Hepatocyte (in vitro differentiated cells): ENCODE results near the gene IQCB1. TPM values are rescaled to one million over a fixed set of nuclear protein-coding genes. Genes with fewer than 3 reads are reported as not detected.
"Not testable (repeated sequence)": the region's sequence is repeated elsewhere in the genome, so short reads cannot be mapped to it uniquely, and the experiment has no call there.

Experiments used
- DNase-seq: peaks from one replicate; pipeline ENCODE4 v3.0.0-alpha.2; 2016; ENCODE audit warnings: low spot score
- H2AFZ ChIP-seq: fragments of 200-600 bp; sonication (generic); 2 replicates; pipeline ENCODE4 v1.6.0; 2016; ENCODE audit warnings: antibody characterized with exemption, mild to moderate bottlenecking
- H3K27ac ChIP-seq: fragments of 200-600 bp; sonication (generic); 2 replicates; pipeline ENCODE4 v1.5.1; 2016; ENCODE audit warnings: mild to moderate bottlenecking
- H3K27me3 ChIP-seq: fragments of 200-600 bp; sonication (generic); 2 replicates; pipeline ENCODE4 v1.6.1; 2016
- H3K36me3 ChIP-seq: fragments of 200-600 bp; sonication (generic); replicated peaks from 2 replicates; pipeline ENCODE4 v1.5.1; 2016; ENCODE audit warnings: low read depth; ENCODE audit not compliant: insufficient read depth
- H3K4me1 ChIP-seq: fragments of 200-600 bp; sonication (generic); 2 replicates; pipeline ENCODE4 v1.5.1; 2016; ENCODE audit warnings: mild to moderate bottlenecking, moderate library complexity; ENCODE audit not compliant: insufficient read depth
- H3K4me2 ChIP-seq: fragments of 200-600 bp; sonication (generic); 2 replicates; pipeline ENCODE4 v1.6.0; 2016
- H3K4me3 ChIP-seq: fragments of 200-600 bp; sonication (generic); 2 replicates; pipeline ENCODE4 v1.5.1; 2016; ENCODE audit warnings: mild to moderate bottlenecking
- H3K79me2 ChIP-seq: fragments of 200-600 bp; sonication (generic); 2 replicates; pipeline ENCODE4 v1.6.0; 2017; ENCODE audit warnings: mild to moderate bottlenecking
- H3K9me2 ChIP-seq: fragments of 200-600 bp; sonication (generic); replicated peaks from 2 replicates; pipeline ENCODE4 v1.6.0; 2017; ENCODE audit warnings: mild to moderate bottlenecking; ENCODE audit not compliant: insufficient read depth
- H3K9me3 ChIP-seq: fragments of 200-600 bp; sonication (generic); 2 replicates; pipeline ENCODE4 v1.5.1; 2016; ENCODE audit warnings: low read depth, mild to moderate bottlenecking
- H4K20me1 ChIP-seq: fragments of 200-600 bp; sonication (generic); 2 replicates; pipeline ENCODE4 v1.6.0; 2016; ENCODE audit warnings: mild to moderate bottlenecking; ENCODE audit not compliant: insufficient read depth, poor library complexity, severe bottlenecking
- EZH2 ChIP-seq: fragments of 200-600 bp; sonication (generic); IDR thresholded peaks from 2 replicates; pipeline ENCODE4 v1.6.1; 2016; ENCODE audit warnings: antibody characterized with exemption, mild to moderate bottlenecking, borderline replicate concordance
- EZH2phosphoT487 ChIP-seq: fragments of 200-600 bp; sonication (generic); IDR thresholded peaks from one replicate; pipeline ENCODE4 v1.6.1; 2018; ENCODE audit warnings: antibody characterized with exemption, mild to moderate bottlenecking, low read depth, moderate library complexity; ENCODE audit not compliant: unreplicated experiment, severe bottlenecking
- WGBS: methylation state at CpG from one replicate; pipeline ENCODE4 v1.1.6; 2016; ENCODE audit warnings: low lambda C conversion rate; ENCODE audit errors: missing lambda C conversion rate; 5-methylcytosine and 5-hydroxymethylcytosine counted together
- polyA plus RNA-seq: library from polyadenylated mRNA; unstranded; fragments of >200 nt; fragmentation: Nextera tagmentation; extraction: Ambion mirVana; gene quantifications from 2 replicates; pipeline ENCODE4 v1.2.1, GENCODE V29; 2016
- total RNA-seq: library from RNA; depleted of rRNA; stranded (reverse); fragments of >200 nt; gene quantifications from 2 replicates; pipeline ENCODE4 v1.2.3, GENCODE V29; 2014
- TF ChIP-seq, protein P1 (sequence below): fragments of 200-600 bp; sonication (generic); IDR thresholded peaks from 2 replicates; pipeline ENCODE4 v1.5.1; 2016; ENCODE audit warnings: antibody characterized with exemption, mild to moderate bottlenecking; ENCODE audit not compliant: poor library complexity

IQCB1 gene
- total and polyA plus RNA-seq, 2 experiments from 2014 or later = 14.4 to 24.1 TPM

- H3K79me2 ChIP-seq = peaks cover 45% of the 10 kb centered on the region
- peaks cover 11% of the 10 kb centered on the region for H3K4me1 ChIP-seq
- peak within 1 kb of the TSS; percentile 50 for H2AFZ ChIP-seq
- peaks cover 37% of the 10 kb centered on the region for H4K20me1 ChIP-seq
- H3K36me3 ChIP-seq = no peaks in the 10 kb centered on the region
- no peaks in the 10 kb centered on the region for H3K27me3 ChIP-seq
- DNase-seq = peak; percentile 98
- H3K4me3 ChIP-seq = peak within 1 kb of the TSS; percentile 86
- H3K9me2 ChIP-seq = no peaks in the 10 kb centered on the region
- TF ChIP-seq EZH2phosphoT487 = no peak
- TF ChIP-seq, protein P1, sequence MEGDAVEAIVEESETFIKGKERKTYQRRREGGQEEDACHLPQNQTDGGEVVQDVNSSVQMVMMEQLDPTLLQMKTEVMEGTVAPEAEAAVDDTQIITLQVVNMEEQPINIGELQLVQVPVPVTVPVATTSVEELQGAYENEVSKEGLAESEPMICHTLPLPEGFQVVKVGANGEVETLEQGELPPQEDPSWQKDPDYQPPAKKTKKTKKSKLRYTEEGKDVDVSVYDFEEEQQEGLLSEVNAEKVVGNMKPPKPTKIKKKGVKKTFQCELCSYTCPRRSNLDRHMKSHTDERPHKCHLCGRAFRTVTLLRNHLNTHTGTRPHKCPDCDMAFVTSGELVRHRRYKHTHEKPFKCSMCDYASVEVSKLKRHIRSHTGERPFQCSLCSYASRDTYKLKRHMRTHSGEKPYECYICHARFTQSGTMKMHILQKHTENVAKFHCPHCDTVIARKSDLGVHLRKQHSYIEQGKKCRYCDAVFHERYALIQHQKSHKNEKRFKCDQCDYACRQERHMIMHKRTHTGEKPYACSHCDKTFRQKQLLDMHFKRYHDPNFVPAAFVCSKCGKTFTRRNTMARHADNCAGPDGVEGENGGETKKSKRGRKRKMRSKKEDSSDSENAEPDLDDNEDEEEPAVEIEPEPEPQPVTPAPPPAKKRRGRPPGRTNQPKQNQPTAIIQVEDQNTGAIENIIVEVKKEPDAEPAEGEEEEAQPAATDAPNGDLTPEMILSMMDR = peak; percentile 2
- 1% methylated on average over 51 of the region's 51 CpGs for WGBS
- peak within 1 kb of the TSS; percentile 85 for H3K4me2 ChIP-seq
- peak within 1 kb of the TSS; percentile 98 for H3K27ac ChIP-seq
- no peaks in the 10 kb centered on the region for H3K9me3 ChIP-seq
Observed at GRCh38 chr3:121749276-121750086, 85.4 kb downstream of the IQCB1 start, which contains the start of gene GOLGB1. TSS of gene GOLGB1 (minus strand) at chr3:121749741. CDS start at chr3:121730971, 18,770 bp downstream.

DNA sequence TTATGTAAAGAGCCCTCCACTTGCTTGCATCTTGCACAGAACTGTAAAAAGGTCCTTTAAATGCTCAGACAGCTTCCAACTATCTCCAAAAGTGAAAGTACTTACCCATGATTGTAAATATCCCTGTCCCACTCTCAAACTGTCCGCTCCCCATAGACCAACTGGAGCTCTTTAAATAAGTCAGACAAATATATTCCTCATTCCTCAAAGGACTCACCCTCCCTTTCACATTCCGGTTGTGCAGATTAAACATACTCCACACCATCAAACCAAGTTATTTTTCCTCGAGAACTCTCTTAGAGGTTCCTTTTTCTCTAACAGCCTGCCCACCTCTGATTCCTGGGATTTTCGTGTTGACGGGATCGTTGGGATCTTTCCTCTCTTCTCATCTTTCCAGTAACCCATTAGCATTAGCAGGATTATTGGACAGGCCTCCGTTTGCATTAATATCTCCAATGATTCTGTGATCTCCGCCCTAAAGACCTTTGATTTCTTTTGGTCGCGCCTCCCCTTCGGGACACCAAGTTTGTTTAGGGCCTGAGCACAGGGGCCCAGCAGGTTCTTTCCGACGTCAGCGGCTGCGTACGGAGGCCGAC is 86.1 kb downstream of the IQCB1 start:
- no peaks in the 10 kb centered on the region for H3K9me3 ChIP-seq
- H2AFZ ChIP-seq = peak overlapping the region; percentile 50
- H3K4me2 ChIP-seq = peak overlapping the region; percentile 85
- H3K4me1 ChIP-seq = peaks cover 11% of the 10 kb centered on the region
- WGBS = 2% methylated on average over 17 of the region's 17 CpGs
- peaks cover 44% of the 10 kb centered on the region for H4K20me1 ChIP-seq
- TF ChIP-seq EZH2 (no peak), EZH2phosphoT487 (no peak)
- no peaks in the 10 kb centered on the region for H3K9me2 ChIP-seq
- no peaks in the 10 kb centered on the region for H3K27me3 ChIP-seq
- H3K36me3 ChIP-seq = no peaks in the 10 kb centered on the region
- peak; percentile 83 for DNase-seq
- peaks cover 52% of the 10 kb centered on the region for H3K79me2 ChIP-seq
- H3K27ac ChIP-seq = peak overlapping the region; percentile 98
- peak overlapping the region; percentile 86 for H3K4me3 ChIP-seq

GRCh38 chr3:121747976-121748375 is 86.9 kb downstream of the IQCB1 start:
- Histone ChIP-seq H3K36me3 (no peaks in the 10 kb centered on the region), H3K79me2 (peaks cover 60% of the 10 kb centered on the region), H2AFZ (no peak overlapping the region), H3K27ac (peak overlapping the region; percentile 98), H4K20me1 (peaks cover 51% of the 10 kb centered on the region), H3K4me3 (peak overlapping the region; percentile 86), H3K9me2 (no peaks in the 10 kb centered on the region), H3K4me1 (peaks cover 11% of the 10 kb centered on the region), H3K27me3 (no peaks in the 10 kb centered on the region), H3K4me2 (peak overlapping the region; percentile 85), H3K9me3 (no peaks in the 10 kb centered on the region)
- DNase-seq = no peak
- 33% methylated on average over 3 of the region's 3 CpGs for WGBS
- no peak for TF ChIP-seq EZH2phosphoT487
- TF ChIP-seq, protein P1 = no peak
- TF ChIP-seq EZH2 = no peak

DNA sequence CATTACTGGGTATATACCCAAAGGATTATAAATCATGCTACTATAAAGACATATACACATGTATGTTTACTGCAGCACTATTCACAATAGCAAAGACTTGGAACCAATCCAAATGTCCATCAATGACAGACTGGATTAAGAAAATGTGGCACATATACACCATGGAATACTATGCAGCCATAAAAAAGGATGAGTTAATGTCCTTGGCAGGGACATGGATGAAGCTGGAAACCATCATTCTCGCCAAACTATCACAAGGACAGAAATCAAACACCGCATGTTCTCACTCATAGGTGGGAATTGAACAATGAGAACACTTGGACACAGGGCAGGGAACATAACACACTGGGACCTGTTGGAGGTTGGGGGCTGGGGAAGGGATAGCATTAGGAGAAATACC is 91.8 kb downstream of the IQCB1 start:
- H3K79me2 ChIP-seq = peaks cover 98% of the 10 kb centered on the region
- WGBS = 100% methylated on average over 2 of the region's 2 CpGs
- not testable (repeated sequence) for H3K4me3 ChIP-seq, H3K9me3 ChIP-seq, H3K36me3 ChIP-seq, H2AFZ ChIP-seq, H3K27ac ChIP-seq, DNase-seq, H3K9me2 ChIP-seq, H3K4me2 ChIP-seq, H3K27me3 ChIP-seq
- H4K20me1 ChIP-seq = peaks cover 81% of the 10 kb centered on the region
- peaks cover 11% of the 10 kb centered on the region for H3K4me1 ChIP-seq
